Gastroesophageal sphincter (tissue), 4 donors: ENCODE results near the gene RAB3C. TPM values are rescaled to one million over a fixed set of nuclear protein-coding genes. Genes with fewer than 3 reads are reported as not detected.
"Not testable (repeated sequence)": the region's sequence is repeated elsewhere in the genome, so short reads cannot be mapped to it uniquely, and the experiment has no call there.

Experiments
- ATAC-seq: fragments of 150-250 bp; one replicate; pipeline ENCODE4 v1.9.1; 2016; ENCODE audit warnings: mild to moderate bottlenecking, moderate library complexity
- H3K27ac ChIP-seq, 4 donors: fragments of 200-600 bp; sonication (generic) in 3 of 4; 1 replicate in 3 of 4; 2 replicates in 1 of 4; pipeline ENCODE4 v1.5.1; 2016 to 2019
- H3K27me3 ChIP-seq: fragments of 200-600 bp; sonication (generic); one replicate; pipeline ENCODE4 v1.5.1; 2019
- H3K36me3 ChIP-seq, 2 donors: fragments of 200-600 bp; sonication (generic); one replicate each; pipeline ENCODE4 v1.5.1; 2019; ENCODE audit warnings: control low read depth in 1 of 2
- H3K4me1 ChIP-seq, 3 donors: fragments of 200-600 bp; sonication (generic); 1 replicate in 2 of 3; 2 replicates in 1 of 3; pipeline ENCODE4 v1.5.1; 2016 to 2019; ENCODE audit warnings: control low read depth in 2 of 3
- H3K4me3 ChIP-seq, 2 donors: fragments of 200-600 bp; sonication (generic); one replicate each; pipeline ENCODE4 v1.5.1; 2019; ENCODE audit warnings: mild to moderate bottlenecking in 1 of 2, moderate library complexity in 1 of 2
- H3K9me3 ChIP-seq, 3 donors: fragments of 200-600 bp; sonication (generic); one replicate each; pipeline ENCODE4 v1.5.1; 2017 to 2019; ENCODE audit warnings: control low read depth in 2 of 3
- EP300 ChIP-seq: sonication (generic); formaldehyde crosslinking; IDR thresholded peaks from one replicate; pipeline ENCODE4 v1.6.1; 2017; ENCODE audit warnings: antibody characterized with exemption, mild to moderate bottlenecking
- POLR2A ChIP-seq, 2 donors: fragments of 450-650 bp; IDR thresholded peaks; one replicate each; pipeline ENCODE4 v1.6.1; 2017; ENCODE audit warnings: antibody characterized with exemption in 2 of 2, mild to moderate bottlenecking in 2 of 2, moderate library complexity in 1 of 2
- POLR2AphosphoS5 ChIP-seq: sonication (generic); formaldehyde crosslinking; IDR thresholded peaks from one replicate; pipeline ENCODE4 v1.6.1; 2017; ENCODE audit warnings: antibody characterized with exemption
- WGBS, 2 donors: methylation state at CpG; one replicate each; pipeline ENCODE4 v1.1.5; 2018; ENCODE audit warnings: low coverage in 1 of 2; 5-methylcytosine and 5-hydroxymethylcytosine counted together
- total RNA-seq, 4 donors: library from RNA; depleted of rRNA; stranded (reverse); fragments of >200 nt; gene quantifications; one replicate each; pipeline ENCODE4 v1.1.0, GENCODE V29; 2016
- TF ChIP-seq, protein P1 (sequence below), 4 experiments: fragments of 200-600 bp in 2 of 4; fragments of 450-650 bp in 2 of 4; sonication (generic) in 1 of 4; IDR thresholded peaks; one replicate each; pipeline ENCODE4 v1.5.1; 2017 to 2019; ENCODE audit warnings: antibody characterized with exemption in 4 of 4, mild to moderate bottlenecking in 2 of 4, moderate library complexity in 2 of 4

The RAB3C gene
- total RNA-seq, 4 donors from 2014 or later = 0.16 to 3.5 (median 2.1) TPM

DNA sequence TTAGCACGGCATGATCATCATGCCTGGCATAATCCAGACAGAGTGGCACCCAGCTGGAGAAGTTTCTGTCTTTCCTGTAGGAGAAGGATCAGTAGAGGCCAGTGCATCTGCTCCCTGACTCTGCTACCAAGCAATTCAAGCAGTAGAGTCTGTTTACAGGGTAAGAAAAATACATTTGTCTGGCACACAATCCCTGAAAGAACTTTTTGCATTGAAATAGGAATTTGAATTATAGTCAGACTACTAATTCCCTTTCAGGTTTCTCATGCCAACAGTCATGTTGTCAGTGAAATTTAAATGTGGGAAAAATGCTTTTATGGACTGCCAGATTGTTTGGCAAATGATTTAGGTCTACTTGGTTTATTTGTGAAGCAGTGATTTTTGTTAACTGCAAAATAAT is 125.6 kb downstream of the RAB3C start:
- no peak for ATAC-seq
- Histone ChIP-seq H3K4me3 (no peak overlapping the region), H3K4me1 (no peaks in the 10 kb centered on the region), H3K36me3 (no peaks in the 10 kb centered on the region), H3K27me3 (peaks cover 5% of the 10 kb centered on the region), H3K27ac (no peak overlapping the region), H3K9me3 (peaks cover 0 to 3% (median 0%) of the 10 kb centered on the region in 3 donors)
- TF ChIP-seq POLR2AphosphoS5 = no peak
- TF ChIP-seq, protein P1, sequence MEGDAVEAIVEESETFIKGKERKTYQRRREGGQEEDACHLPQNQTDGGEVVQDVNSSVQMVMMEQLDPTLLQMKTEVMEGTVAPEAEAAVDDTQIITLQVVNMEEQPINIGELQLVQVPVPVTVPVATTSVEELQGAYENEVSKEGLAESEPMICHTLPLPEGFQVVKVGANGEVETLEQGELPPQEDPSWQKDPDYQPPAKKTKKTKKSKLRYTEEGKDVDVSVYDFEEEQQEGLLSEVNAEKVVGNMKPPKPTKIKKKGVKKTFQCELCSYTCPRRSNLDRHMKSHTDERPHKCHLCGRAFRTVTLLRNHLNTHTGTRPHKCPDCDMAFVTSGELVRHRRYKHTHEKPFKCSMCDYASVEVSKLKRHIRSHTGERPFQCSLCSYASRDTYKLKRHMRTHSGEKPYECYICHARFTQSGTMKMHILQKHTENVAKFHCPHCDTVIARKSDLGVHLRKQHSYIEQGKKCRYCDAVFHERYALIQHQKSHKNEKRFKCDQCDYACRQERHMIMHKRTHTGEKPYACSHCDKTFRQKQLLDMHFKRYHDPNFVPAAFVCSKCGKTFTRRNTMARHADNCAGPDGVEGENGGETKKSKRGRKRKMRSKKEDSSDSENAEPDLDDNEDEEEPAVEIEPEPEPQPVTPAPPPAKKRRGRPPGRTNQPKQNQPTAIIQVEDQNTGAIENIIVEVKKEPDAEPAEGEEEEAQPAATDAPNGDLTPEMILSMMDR (IDR thresholded peaks at IDR 0.05) = no peak
- 50 to 83% methylated on average over 1 of the region's 1 CpG for WGBS, 2 donors

DNA sequence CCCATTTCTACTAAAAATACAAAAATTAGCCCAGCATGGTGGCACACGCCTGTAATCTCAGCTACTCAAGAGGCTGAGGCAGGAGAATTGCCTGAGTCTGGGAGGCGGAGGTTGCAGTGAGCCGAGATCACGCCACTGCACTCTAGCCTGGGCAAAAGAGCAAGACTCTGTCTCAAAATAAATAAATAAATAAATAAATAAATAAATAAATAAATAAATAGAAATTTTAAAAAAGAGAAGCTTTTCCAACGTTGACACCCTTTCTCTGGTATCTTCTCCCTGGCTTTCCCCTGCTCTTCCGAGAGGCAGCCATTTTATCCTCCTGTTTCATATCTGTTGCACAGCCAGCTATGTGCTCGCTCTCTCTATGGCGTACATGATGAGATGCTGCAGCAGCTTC is 127.5 kb downstream of the RAB3C start:
- not testable (repeated sequence) for H3K27me3 ChIP-seq, H3K36me3 ChIP-seq, H3K4me3 ChIP-seq, H3K4me1 ChIP-seq, H3K27ac ChIP-seq, ATAC-seq, H3K9me3 ChIP-seq
- WGBS, 2 donors = 83 to 88% methylated on average over 7 to 8 of the region's 8 CpGs

DNA sequence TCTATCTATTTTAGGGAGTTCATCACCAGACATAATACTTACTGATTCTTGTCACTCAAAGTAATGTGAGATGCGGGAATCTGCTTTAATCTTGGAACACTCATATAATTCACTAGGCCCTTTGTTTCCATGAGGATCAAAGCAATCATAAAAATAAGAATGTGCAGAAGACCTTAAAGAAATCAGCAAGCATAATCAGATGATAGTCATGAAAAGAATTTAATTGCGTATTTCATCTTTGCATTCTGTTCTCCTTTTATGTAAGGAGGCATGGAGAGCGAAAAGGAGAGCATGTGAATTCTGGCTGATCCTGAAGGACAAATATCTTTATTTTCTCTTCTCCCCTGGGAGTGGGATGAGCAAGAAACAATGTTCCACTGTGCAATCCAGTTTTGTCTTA is 128.0 kb downstream of the RAB3C start:
- no peak for TF ChIP-seq POLR2AphosphoS5
- TF ChIP-seq, protein P1 (IDR thresholded peaks at IDR 0.05) = no peak
- peaks cover 2% of the 10 kb centered on the region for H3K27me3 ChIP-seq
- no peak overlapping the region for H3K27ac ChIP-seq
- H3K4me1 ChIP-seq = no peaks in the 10 kb centered on the region
- ATAC-seq = no peak
- WGBS, 2 donors = 90 to 93% methylated on average over 3 of the region's 3 CpGs
- H3K9me3 ChIP-seq = peaks cover 0 to 10% (median 0%) of the 10 kb centered on the region in 3 donors
- no peak overlapping the region for H3K4me3 ChIP-seq
- no peaks in the 10 kb centered on the region for H3K36me3 ChIP-seq

DNA sequence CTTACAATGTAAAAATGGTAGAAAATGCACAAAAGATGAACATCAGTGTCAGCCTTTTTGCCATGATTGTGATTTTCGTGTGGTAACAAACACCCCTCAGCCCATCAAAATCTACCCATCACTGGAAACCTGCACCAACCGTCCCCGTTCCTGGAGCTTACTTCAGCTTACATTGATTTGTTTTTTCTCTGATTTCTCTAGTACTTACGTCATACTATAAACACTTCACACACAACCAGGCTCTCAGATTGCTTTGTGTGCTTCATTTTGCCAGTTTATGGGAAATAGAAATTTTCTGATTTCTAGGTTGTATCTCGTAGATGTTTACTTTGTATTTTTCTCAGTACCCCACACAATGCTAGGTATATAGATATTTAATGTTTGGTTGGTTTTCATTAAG is 129.1 kb downstream of the RAB3C start:
- no peaks in the 10 kb centered on the region for H3K36me3 ChIP-seq
- no peak for ATAC-seq
- no peak overlapping the region for H3K4me3 ChIP-seq
- H3K27ac ChIP-seq = no peak overlapping the region
- WGBS, 2 donors = 74 to 78% methylated on average over 4 to 5 of the region's 5 CpGs
- H3K9me3 ChIP-seq = peaks cover 0 to 10% (median 0%) of the 10 kb centered on the region in 3 donors
- H3K4me1 ChIP-seq = no peaks in the 10 kb centered on the region
- TF ChIP-seq POLR2A (IDR thresholded peaks at IDR 0.05) = no peak
- TF ChIP-seq, protein P1 (IDR thresholded peaks at IDR 0.05) = no peak
- no peak for TF ChIP-seq POLR2AphosphoS5
- TF ChIP-seq EP300 = no peak
- no peaks in the 10 kb centered on the region for H3K27me3 ChIP-seq

DNA sequence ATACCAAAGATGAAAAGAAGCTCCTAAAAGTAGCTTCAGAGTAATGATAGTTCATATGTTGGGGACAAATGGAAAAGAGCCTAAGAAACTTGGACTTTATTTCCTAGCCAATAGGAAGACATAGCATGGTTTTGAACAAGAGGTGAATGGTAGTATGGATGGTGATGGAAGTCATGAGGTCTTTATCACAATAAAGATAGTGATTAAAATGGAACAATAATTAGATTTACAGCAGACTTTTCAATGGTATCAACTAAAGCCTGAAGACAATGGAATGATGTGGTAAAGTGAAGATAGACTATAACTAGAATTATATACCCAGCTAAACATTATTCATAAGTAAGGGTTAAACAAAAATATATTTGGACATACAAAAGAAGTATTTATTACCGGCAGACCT is 131.2 kb downstream of the RAB3C start:
- 64 to 82% methylated on average over 1 of the region's 1 CpG for WGBS, 2 donors
- peaks cover 0 to 10% (median 0%) of the 10 kb centered on the region in 3 donors for H3K9me3 ChIP-seq
- no peaks in the 10 kb centered on the region for H3K4me1 ChIP-seq
- no peak for ATAC-seq
- H3K36me3 ChIP-seq = no peaks in the 10 kb centered on the region
- TF ChIP-seq POLR2A (IDR thresholded peaks at IDR 0.05) = no peak
- no peak for TF ChIP-seq EP300
- TF ChIP-seq, protein P1 (IDR thresholded peaks at IDR 0.05) = no peak
- no peak for TF ChIP-seq POLR2AphosphoS5
- H3K27me3 ChIP-seq = no peaks in the 10 kb centered on the region
- no peak overlapping the region for H3K4me3 ChIP-seq
- H3K27ac ChIP-seq = no peak overlapping the region
